H9 (cell line): ENCODE data around the gene NOD1. TPM values are rescaled to one million over a fixed set of nuclear protein-coding genes. Genes with fewer than 3 reads are reported as not detected.
A peak's percentile ranks its signal among the peaks of the same experiment; 100 is the strongest.

Source experiments
- DNase-seq: peaks from one replicate; pipeline ENCODE4 v3.0.0-alpha.2; 2017
- H2AFZ ChIP-seq: one replicate; pipeline ENCODE4 v1.6.1; 2013; ENCODE audit warnings: mild to moderate bottlenecking, low read length, control low read depth, moderate library complexity
- H2AK5ac ChIP-seq: 2 replicates; pipeline ENCODE4 v1.6.1; 2013; ENCODE audit warnings: low read length, control low read depth, mixed read lengths; ENCODE audit not compliant: insufficient read length
- H2BK120ac ChIP-seq: one replicate; pipeline ENCODE4 v1.6.1; 2013; ENCODE audit warnings: low read depth, mild to moderate bottlenecking, low read length, control low read depth, inconsistent platforms; ENCODE audit not compliant: poor library complexity, severe bottlenecking
- H2BK12ac ChIP-seq: 2 replicates; pipeline ENCODE4 v1.6.1; 2013; ENCODE audit warnings: low read length, control low read depth, mixed read lengths, low read depth; ENCODE audit not compliant: insufficient read length
- H2BK15ac ChIP-seq: 2 replicates; pipeline ENCODE4 v1.6.1; 2013; ENCODE audit warnings: low read depth, low read length, control low read depth
- H2BK20ac ChIP-seq: one replicate; pipeline ENCODE4 v1.6.1; 2013; ENCODE audit warnings: low read depth, mild to moderate bottlenecking, low read length, control low read depth, inconsistent platforms; ENCODE audit not compliant: poor library complexity, severe bottlenecking
- H2BK5ac ChIP-seq: 2 replicates; pipeline ENCODE4 v1.6.1; 2013; ENCODE audit warnings: low read length, control low read depth, mixed read lengths; ENCODE audit not compliant: insufficient read length
- H3K14ac ChIP-seq: 2 replicates; pipeline ENCODE4 v1.6.1; 2013; ENCODE audit warnings: low read length, control low read depth; ENCODE audit not compliant: insufficient read depth
- H3K18ac ChIP-seq: 2 replicates; pipeline ENCODE4 v1.6.1; 2013; ENCODE audit warnings: low read depth, mild to moderate bottlenecking, mixed read lengths, low read length, control low read depth; ENCODE audit not compliant: insufficient read length
- H3K23ac ChIP-seq: 2 replicates; pipeline ENCODE4 v1.6.1; 2013; ENCODE audit warnings: low read length, control low read depth, mixed read lengths, low read depth; ENCODE audit not compliant: insufficient read length
- H3K23me2 ChIP-seq: 2 replicates; pipeline ENCODE4 v1.6.1; 2013; ENCODE audit warnings: low read depth, mild to moderate bottlenecking, mixed read lengths, low read length, control low read depth; ENCODE audit not compliant: insufficient read length, poor library complexity, severe bottlenecking
- H3K27ac ChIP-seq: 2 replicates; pipeline ENCODE4 v1.5.1; 2013; ENCODE audit warnings: low read length, control low read depth, mixed read lengths, low read depth; ENCODE audit not compliant: insufficient read length
- H3K27me3 ChIP-seq: 2 replicates; pipeline ENCODE4 v1.6.1; 2013; ENCODE audit warnings: low read length, control low read depth, inconsistent platforms; ENCODE audit not compliant: insufficient read depth
- H3K4ac ChIP-seq: 2 replicates; pipeline ENCODE4 v1.6.1; 2013; ENCODE audit warnings: low read depth, mild to moderate bottlenecking, control low read depth, inconsistent platforms, low read length, moderate library complexity
- H3K4me1 ChIP-seq: 2 replicates; pipeline ENCODE4 v1.6.1; 2013; ENCODE audit warnings: low read length, control low read depth, inconsistent platforms; ENCODE audit not compliant: insufficient read depth
- H3K4me2 ChIP-seq: 2 replicates; pipeline ENCODE4 v1.6.1; 2013; ENCODE audit warnings: low read length, control low read depth, mixed read lengths; ENCODE audit not compliant: insufficient read length, insufficient read depth
- H3K56ac ChIP-seq: 2 replicates; pipeline ENCODE4 v1.6.1; 2013; ENCODE audit warnings: low read depth, mild to moderate bottlenecking, mixed read lengths, low read length, control low read depth; ENCODE audit not compliant: insufficient read length
- H3K79me1 ChIP-seq: 2 replicates; pipeline ENCODE4 v1.6.1; 2013; ENCODE audit warnings: low read depth, mild to moderate bottlenecking, moderate library complexity, low read length, control low read depth, inconsistent platforms; ENCODE audit not compliant: insufficient read depth, poor library complexity, severe bottlenecking
- H3K79me2 ChIP-seq: 2 replicates; pipeline ENCODE4 v1.6.1; 2013; ENCODE audit warnings: low read length, control low read depth, inconsistent platforms; ENCODE audit not compliant: insufficient read depth
- H3K9ac ChIP-seq: 2 replicates; pipeline ENCODE4 v1.6.1; 2013; ENCODE audit warnings: low read length, control low read depth, mixed read lengths; ENCODE audit not compliant: insufficient read length; ENCODE audit errors: extremely low read depth
- H3K9me3 ChIP-seq: one replicate; pipeline ENCODE4 v1.6.1; 2013; ENCODE audit warnings: low read depth, low read length, inconsistent platforms; ENCODE audit not compliant: control insufficient read depth
- H3T11ph ChIP-seq: one replicate; pipeline ENCODE4 v1.6.1; 2013; ENCODE audit warnings: mild to moderate bottlenecking, low read length, control low read depth, inconsistent platforms
- H4K20me1 ChIP-seq: one replicate; pipeline ENCODE4 v1.6.1; 2013; ENCODE audit not compliant: control insufficient read depth, insufficient read length, insufficient read depth
- H4K5ac ChIP-seq: 2 replicates; pipeline ENCODE4 v1.6.1; 2013; ENCODE audit warnings: low read depth, mild to moderate bottlenecking, mixed read lengths, low read length, control low read depth; ENCODE audit not compliant: insufficient read length
- H4K8ac ChIP-seq: replicated peaks from 2 replicates; pipeline ENCODE4 v1.6.1; 2013; ENCODE audit warnings: low read length, control low read depth, mixed read lengths, low read depth; ENCODE audit not compliant: insufficient read length
- H4K91ac ChIP-seq: 2 replicates; pipeline ENCODE4 v1.6.1; 2013; ENCODE audit warnings: low read depth, mild to moderate bottlenecking, moderate library complexity, mixed read lengths, low read length, control low read depth; ENCODE audit not compliant: insufficient read length
- H3K27ac Mint-ChIP-seq, 3 experiments: 2 replicates in 2 of 3; 3 replicates in 1 of 3; pipeline ENCODE4 v1.8.0; 2020 to 2021; ENCODE audit warnings: mixed read lengths in 3 of 3, mild to moderate bottlenecking in 1 of 3, moderate library complexity in 1 of 3
- H3K27me3 Mint-ChIP-seq: 2 replicates; pipeline ENCODE4 v1.8.0; 2021; ENCODE audit warnings: low read depth, mild to moderate bottlenecking, moderate library complexity, mixed read lengths
- H3K36me3 Mint-ChIP-seq, 3 experiments: 2 replicates in 2 of 3; 3 replicates in 1 of 3; pipeline ENCODE4 v1.8.0; 2020 to 2021; ENCODE audit warnings: low read depth in 3 of 3, mixed read lengths in 3 of 3; ENCODE audit not compliant: insufficient read depth in 1 of 3
- H3K4me1 Mint-ChIP-seq, 2 experiments: 2 replicates each; pipeline ENCODE4 v1.8.0; 2020; ENCODE audit warnings: mixed read lengths in 2 of 2
- H3K4me3 Mint-ChIP-seq, 2 experiments: 2 replicates in 1 of 2; 3 replicates in 1 of 2; pipeline ENCODE4 v1.8.0; 2020 to 2021; ENCODE audit warnings: mild to moderate bottlenecking in 2 of 2, mixed read lengths in 2 of 2, moderate library complexity in 1 of 2
- H3K9me3 Mint-ChIP-seq, 2 experiments: 2 replicates in 1 of 2; 3 replicates in 1 of 2; pipeline ENCODE4 v1.8.0; 2020; ENCODE audit warnings: mild to moderate bottlenecking in 2 of 2, mixed read lengths in 2 of 2, moderate library complexity in 1 of 2
- CTCF ChIP-seq: fragments of 200-600 bp; sonication (generic); conservative IDR thresholded peaks from 3 replicates; pipeline ENCODE4 v1.8.0; 2021; ENCODE audit warnings: antibody characterized with exemption, mild to moderate bottlenecking
- WGBS: extraction: QIAGEN DNeasy Blood & Tissue Kit; methylation state at CpG from one replicate; pipeline ENCODE4 v1.1.7; 2013; ENCODE audit warnings: missing lambda C conversion rate, low lambda C conversion rate, mixed read lengths; ENCODE audit not compliant: insufficient read length; ENCODE audit errors: extremely low coverage; 5-methylcytosine and 5-hydroxymethylcytosine counted together
- total RNA-seq: library from RNA; stranded (reverse); gene quantifications from 2 replicates; pipeline ENCODE4 v1.2.1, GENCODE V29; 2021

NOD1 gene
- total RNA-seq, 1 experiment from 2014 or later: 5.3 TPM

GRCh38 chr7:30460246-30460633 lies 18.3 kb downstream of the NOD1 start:
- Histone ChIP-seq H3K9ac (no peak overlapping the region), H2BK12ac (no peak overlapping the region), H2AFZ (no peak overlapping the region), H3K27ac (no peak overlapping the region), H3K23me2 (no peaks in the 10 kb centered on the region), H4K8ac (no peak overlapping the region), H3K79me1 (no peaks in the 10 kb centered on the region), H3K14ac (no peak overlapping the region), H2BK20ac (no peak overlapping the region), H2BK5ac (no peak overlapping the region), H4K5ac (no peak overlapping the region), H2BK120ac (no peak overlapping the region), H3K9me3 (no peaks in the 10 kb centered on the region), H3K56ac (no peak overlapping the region), H3K4me2 (no peak overlapping the region), H3K27me3 (no peaks in the 10 kb centered on the region), H3K23ac (no peak overlapping the region), H3K4me1 (no peaks in the 10 kb centered on the region), H3T11ph (no peak overlapping the region), H2AK5ac (no peak overlapping the region), H2BK15ac (0 out of 2 replicates have a peak overlapping the region, but pooled peaks have one; percentile 42), H4K20me1 (no peaks in the 10 kb centered on the region), H3K79me2 (no peaks in the 10 kb centered on the region), H3K4ac (no peak overlapping the region), H3K18ac (no peak overlapping the region), H4K91ac (no peak overlapping the region)
- Mint-ChIP-seq H3K27ac (peak overlapping the region in 1 of 3 experiments; percentile 74; a peak in 2 of 7 replicates), H3K4me1 (peaks cover 6 to 18% of the 10 kb centered on the region in 2 experiments), H3K27me3 (no peaks in the 10 kb centered on the region), H3K36me3 (peaks cover 2 to 6% (median 5%) of the 10 kb centered on the region in 3 experiments; a peak in 5 of 7 replicates), H3K9me3 (no peaks in the 10 kb centered on the region), H3K4me3 (no peak overlapping the region)
- no CpG with 5 or more reads among the region's 4 CpGs for WGBS
- TF ChIP-seq CTCF: no peak
- no peak for DNase-seq
